Anterior cingulate cortex (tissue), 58 donors: ENCODE measurements around the gene COLEC12.
A peak's percentile ranks its signal among the peaks of the same experiment; 100 is the strongest.
"Not testable (repeated sequence)": the region's sequence is repeated elsewhere in the genome, so short reads cannot be mapped to it uniquely, and the experiment has no call there.

ENCODE experiments used
- DNase-seq, 58 donors: peaks; one replicate each; lab custom pipeline; 2025; lab: John Stamatoyannopoulos, UW

COLEC12 gene

DNA sequence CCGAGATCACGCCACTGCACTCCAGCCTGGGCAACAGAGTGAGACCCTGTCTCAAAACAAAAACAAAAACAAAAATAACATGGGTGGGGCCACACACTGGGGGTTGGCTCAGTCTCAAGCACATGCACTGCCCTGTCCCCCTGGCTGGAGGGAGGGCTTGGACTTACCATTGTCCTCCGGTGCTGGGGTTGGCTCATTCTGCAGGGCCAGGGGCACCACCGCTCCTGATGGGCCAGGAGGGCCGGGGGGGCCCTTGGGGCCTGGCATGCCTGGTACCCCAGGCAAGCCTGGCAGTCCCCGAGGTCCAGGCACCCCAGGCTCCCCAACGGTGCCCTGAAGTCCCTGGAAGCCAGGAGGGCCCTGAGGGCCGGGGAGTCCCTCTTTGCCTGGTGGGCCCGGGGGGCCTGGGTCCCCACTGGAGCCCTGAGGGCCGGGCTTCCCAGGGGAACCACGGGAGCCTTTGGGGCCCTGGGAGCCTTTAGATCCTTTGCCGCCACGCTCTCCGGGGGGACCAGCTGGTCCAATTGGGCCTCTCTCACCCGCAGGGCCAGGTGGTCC, 165.8 kb downstream of the COLEC12 start:
- DNase-seq = no peak

DNA sequence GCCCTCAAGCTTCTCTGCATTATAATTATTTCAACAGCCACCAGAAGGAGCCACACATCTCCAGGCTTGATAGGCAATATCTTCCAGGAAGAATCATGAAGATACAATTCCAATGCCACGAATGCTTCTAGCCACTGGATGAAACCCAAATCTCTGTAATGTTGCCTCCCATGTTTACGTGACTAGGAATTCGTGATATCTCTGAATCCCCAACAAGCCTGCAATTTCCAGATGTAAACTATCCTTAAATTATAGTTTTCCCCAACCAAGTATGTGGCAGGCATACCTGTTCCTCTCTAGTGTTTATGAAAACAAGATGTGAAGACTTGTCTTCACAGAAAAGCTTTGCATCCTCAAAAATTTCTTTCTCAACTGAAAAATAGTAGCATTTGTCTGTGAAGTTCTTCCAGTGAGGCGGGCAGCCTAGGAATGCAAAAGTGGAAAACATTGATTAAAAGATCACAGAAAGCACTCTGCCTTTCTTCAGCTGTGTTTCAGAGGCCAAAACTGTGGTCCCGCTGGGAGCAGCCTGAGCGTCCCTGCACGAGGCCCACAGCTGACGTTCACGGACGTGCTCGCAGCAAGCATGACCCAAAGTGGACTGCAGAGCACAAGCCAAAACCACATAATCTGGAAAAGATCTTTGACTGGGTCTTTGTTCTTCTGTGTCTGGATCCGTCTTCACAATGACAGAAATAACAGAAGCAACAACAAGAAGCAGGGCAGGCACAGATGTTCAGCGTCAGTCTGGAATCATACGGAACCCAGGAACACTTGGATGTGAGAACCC, 167.6 kb downstream of the COLEC12 start:
- peak in 7 of 58 donors; percentile 4 to 21 (median 8) for DNase-seq

DNA sequence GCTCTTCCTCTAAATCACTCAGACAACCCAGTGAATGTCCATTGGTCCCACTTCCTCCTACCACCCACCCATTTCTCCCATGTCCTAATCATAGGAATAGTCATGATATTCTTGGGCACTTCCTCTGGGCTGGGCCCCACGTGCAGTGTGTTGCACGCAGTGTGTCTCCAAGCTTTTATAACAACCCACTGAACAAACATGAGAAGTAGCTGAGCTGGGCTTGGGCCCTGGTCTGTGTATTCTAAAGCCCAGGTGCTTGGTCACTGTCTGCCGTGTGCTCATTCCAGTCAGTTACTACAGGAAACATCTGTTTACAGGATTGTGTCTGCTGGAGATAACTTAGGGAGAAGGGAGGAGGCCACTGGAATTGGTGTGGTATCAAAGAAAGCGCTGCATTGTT, 168.5 kb downstream of the COLEC12 start:
- DNase-seq = no peak

DNA sequence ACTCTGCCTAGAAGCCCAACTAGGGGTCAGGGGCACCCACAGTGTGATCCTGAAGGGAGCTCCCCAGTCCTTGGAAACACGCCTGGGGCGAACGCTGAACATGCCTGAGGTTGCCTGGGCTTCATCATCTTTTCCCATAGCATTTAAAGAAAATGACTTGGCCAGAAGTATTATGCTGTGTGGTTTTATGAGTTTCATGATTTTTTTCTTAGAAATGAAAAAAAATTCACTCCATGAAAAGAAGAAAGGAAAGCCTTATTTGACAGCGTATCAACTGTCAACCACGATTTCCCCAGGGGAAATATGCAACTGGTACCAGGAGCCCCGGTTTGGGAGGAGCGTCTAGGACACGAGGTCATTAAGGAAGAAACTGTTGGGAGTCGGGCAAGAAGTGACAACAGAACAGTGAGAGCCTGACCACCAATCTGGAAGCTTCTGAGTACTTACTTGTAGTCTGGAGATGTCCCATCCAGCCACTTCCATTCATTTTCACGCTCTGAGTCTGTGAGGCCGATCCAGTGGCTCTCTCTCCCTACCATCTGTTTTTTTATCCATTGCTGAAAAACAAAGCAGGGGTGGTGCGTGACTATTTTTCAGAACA, 169.2 kb downstream of the COLEC12 start:
- DNase-seq = peak in 10 of 58 donors; percentile 2 to 23 (median 7)

DNA sequence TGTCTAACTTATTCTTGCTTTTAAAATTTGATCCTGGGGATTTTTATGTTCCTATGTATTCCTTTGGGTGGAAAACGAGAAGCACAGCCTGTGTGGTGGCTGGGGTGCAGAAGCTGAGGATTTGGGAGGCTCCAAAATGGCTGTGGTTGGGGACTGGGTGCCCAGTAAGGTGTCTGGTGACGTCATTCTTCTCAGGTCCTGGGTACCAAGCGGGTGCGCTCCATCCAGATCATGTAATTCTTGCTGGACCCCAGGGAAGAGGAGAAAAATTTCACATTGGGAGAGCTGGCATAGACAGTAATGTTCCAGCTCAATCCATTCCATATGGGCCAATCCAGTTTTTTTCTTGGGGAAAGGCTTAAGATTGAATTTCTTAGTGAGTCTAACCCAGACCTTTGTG, 171.6 kb downstream of the COLEC12 start:
- no peak for DNase-seq

DNA sequence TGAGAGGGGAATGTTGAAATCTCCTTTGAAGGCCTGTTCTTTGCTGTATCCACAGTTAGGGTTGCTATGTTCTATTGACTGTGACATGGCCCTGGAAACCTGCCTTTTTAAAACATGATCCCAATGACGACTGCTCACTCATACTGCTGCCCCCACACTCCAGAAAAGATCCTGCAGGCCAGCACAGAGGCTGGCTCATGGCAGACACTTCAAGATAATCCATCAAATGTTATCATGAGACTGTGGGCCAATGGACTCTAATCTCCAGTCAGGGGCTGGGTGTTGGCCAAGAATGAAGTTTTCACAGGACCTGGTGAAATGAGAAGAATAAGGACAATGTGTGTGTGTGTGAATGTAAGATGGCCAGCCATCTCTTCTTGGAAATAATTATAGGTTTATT, 173.7 kb downstream of the COLEC12 start:
- no peak for DNase-seq

DNA sequence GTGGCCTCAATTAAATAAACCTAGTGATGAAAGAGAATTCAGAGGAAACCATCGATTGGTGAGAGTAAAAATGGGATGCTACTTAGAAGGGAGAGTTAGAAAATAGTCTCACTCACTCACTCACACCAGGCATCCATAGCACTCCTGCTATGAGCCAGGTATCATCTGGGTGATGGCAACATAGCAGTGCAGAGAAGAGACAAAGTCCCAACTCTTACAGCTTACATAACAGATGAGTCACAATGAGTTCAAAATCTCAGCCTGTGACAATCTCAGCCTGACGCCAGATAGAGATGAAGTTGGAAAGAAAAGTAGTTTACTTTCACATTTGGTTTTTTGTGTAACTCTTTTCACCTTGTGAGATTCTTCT, 177.3 kb downstream of the COLEC12 start:
- no peak for DNase-seq

DNA sequence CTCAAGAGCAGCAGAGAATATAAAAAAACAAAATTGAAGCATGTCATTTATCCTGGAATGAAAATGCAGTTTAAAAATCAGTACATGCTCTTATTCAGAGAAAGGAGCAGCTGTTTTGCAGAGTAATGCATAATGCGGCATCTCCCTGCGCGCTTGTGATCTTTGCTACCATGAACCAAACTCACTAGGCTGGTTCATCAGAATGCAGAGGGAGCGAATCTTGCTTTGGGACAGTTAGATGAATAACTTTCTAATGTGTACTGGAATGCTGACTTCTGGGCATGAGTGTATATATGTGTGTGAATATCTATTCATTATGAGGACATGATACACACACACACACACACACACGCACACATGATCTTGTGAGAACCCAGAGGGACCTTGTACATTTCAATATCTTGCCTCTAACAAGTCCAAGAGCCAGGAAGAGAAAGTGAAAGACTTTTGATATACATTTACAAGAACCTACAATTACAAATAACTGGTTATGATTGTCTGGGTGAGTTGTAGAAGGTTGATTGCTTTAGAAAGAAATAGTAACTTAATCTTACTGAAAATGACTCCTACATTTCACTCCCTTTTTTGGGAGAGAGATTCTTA, 178.5 kb downstream of the COLEC12 start:
- no peak for DNase-seq

DNA sequence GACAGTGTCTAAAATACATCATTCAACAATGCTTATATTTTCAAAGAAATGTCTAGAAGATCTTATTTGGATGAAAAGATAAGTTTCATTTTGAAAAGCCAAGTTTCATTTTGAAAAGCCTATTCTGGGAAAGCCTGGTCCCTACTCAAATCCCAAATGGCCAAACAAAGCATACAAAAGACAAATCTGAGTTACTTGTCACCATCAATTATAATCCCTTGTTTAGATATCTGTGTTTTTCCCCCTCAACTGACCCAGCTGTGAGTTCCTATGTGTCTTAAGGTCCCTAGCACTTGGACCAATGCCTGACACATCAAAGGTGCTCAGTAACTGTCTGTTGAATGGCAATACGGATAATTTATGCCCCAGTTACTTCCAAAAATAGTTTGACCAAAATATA, 180.3 kb downstream of the COLEC12 start:
- DNase-seq = no peak

DNA sequence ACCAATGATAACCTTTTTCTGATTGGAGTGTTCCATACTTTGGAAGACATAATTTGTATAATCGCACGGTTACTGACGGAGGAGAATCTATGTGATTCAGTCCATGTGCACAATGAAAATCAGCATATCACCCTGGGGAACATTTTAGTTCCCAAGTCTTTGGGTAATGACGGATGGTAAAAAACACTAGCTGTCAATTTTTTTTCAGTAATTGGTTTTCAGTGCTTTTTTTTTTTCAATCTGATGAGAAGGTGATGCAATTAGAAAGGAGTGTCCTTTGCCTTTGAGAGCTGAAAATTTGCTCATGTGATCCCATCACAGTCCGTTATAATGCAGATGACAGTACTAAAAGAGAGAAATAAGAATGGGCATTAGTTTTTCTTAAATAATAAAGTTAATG, 180.8 kb downstream of the COLEC12 start:
- DNase-seq = no peak

DNA sequence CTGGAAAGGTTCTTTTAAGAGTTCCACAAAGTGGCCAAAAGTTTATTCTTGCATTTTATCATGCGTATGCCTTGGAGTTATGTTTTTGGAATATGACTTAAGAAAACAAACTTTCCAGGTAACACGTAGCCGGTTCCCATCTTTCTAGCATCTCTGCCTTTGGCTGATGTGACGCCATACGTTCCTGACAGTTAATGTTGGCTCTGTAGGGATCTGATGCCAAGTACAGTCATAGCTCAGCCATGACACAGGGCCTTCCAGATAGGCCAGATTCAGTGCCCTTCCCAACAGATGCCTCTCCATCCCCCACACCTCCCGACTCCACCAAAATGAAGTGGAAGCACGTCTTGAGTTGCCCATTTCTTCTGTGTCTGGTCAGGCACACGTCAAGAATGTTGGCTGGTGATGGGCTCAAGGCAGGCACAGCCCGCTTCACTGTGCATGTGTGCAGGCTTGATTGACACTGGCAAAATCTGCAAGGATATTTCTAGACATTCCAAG, 181.7 kb downstream of the COLEC12 start:
- DNase-seq = no peak

DNA sequence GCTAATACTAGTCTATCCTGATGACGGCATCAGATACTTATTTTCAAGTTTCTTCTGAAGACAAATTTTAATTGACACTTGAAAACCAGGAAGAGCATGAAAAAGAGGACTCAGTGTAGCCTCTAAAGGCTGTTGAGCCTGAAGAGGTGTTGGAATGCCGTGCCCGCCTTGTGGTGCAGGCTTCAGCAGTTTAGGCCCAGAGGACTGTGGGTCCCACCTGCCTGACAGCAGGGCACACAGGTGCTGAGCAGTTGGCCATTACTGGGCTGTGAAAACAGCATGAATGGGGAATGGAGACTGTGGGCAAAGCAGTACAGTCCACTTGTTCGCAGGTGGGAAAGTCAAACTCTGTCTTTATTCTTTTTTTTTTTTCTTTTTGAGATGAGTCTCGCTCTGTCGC, 182.9 kb downstream of the COLEC12 start:
- DNase-seq = no peak

DNA sequence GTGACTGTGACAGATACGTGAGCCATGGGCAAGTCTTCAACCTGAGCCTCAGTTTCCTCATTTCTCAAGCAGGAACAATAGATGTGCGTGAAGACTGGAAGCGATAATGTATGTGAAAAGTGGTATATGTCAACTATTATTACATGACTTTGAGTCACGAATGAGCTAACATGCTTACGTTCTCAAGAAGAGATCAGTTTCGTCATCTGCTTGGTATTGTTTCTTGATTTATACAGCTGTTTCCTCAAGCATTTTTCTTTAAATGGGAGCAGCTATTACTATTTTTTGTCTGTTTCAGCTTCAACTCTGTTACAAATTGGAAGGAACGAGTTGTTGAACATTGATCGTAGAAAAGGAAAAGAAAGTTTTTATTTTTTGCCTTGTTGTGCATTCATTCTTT, 184.1 kb downstream of the COLEC12 start:
- no peak for DNase-seq

DNA sequence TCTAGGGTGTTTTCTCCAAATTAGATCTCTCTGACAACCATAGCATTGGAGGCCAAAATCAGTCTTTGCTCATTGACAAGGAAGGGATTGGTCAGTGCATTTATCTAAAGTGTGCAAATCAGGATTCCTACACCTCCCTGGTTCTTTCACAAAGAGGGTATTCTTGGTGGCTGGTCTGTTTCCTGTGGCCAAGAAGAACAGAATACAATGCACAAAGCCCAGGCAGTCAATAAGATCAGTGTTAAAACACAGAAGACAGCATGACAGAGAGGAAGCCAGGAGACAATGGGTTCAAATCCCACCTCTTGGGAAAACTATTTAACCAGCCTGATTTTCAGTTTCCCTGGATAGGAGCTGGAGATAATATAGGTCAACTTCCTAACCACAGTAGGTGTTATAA, 186.6 kb downstream of the COLEC12 start:
- DNase-seq = no peak

DNA sequence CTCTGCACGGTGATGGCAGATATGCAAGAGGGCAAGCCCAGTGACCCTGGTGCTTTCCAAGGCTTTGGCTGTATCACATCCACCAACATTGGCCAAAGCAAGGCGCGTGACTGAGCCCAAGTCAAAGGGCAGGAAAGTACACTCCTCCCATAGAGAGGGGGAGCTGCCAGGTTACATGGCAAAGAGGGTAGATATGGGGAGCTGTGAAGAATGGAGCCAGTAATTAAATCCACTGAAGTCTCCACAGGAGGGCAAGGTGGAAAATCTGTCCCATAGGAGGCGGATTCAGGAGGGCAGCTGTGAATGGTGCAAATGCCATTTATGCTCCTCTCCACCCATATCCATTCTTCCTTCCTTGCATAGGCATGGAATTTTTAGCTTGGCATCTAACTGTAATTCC, 188.1 kb downstream of the COLEC12 start:
- DNase-seq = no peak

DNA sequence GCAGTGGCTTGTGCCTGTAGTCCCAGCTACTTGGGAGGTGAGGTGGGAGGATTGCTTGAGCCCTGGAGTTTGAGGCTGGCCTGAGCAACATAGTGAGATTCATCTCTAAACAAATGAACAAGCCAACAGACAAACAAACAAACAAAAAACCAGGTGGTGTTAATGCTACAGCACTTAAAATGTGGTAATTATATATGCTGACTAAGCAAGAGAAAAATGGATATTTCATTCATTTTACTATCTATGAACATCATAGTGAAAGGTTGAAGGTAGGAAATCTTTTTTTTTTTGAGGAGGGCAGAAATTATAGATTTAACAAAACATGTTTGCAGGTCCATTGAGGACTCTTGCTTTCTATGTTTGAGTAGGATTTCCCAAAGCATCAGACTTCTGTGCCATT, 190.5 kb downstream of the COLEC12 start:
- DNase-seq = no peak

DNA sequence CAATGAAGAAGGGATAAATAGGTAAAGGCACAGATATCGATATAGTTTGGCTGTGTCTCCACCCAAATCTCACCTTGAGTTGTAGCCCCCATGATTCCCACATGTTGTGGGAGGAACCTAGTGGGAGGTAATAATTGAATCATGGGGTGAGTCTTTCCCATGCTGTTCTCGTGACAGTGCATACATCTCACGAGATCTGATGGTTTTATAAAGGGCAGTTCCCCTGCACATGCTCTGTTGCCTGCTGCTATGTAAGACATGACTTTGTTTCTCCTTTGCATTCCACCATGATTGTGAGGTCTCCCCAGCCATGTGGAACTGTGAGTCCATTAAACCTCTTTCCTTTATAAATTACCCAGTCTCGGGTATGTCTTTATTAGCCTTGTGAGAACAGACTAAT, 192.4 kb downstream of the COLEC12 start:
- DNase-seq = not testable (repeated sequence)

DNA sequence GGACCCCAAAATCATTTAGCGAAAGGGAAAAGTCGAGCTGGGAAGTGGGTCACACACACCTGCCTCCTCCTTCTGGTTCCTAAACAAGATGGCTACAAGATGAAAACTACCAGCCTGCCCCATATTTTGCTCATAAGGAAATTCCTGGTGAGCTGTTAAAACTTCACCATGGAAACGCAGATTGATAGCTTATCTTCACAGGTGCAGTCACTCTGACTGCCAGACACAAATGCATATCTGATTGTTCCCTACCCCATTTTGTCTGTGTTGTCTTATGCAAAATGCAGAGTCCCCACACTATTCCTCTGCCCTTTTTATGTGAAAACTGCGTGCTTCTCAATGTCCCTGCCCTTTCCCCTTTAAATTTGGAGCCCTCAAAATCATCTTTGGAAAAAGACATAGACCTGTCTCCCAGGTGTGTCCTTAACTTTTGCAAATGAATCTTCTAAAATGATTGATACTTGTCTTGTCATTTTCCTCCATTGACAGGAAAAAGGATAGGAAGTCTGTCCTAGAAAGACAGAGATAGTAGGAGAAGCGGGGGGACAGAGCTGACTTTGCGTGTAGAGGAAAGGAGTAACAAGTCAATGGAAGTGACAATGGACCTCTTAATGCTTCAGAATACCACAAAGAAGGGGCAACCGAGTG, 193.8 kb downstream of the COLEC12 start:
- no peak for DNase-seq

DNA sequence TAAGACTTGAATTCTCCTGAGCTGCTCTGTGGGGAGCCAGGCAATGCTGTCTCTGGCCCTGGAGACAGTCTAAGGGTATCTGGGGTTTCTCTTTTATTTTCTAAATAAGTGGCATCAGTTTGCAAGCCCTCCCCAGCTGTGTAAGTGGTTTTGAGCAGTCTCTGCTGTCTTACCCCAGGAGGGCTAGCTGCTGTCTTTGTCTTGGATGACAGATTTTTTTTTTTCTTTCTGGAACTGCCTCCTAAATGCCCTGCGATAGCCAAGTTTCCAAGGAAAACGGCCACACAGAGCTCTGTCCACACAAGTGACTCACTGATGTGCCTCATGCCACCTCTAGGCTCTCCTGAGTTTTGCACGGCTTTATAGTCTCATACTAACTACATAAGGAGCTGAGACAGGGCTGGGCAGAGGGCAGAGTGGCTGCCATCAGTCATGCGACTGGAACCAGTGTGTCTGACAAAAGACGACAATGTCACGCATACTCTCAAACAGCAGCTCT, 195.4 kb downstream of the COLEC12 start:
- DNase-seq = peak in 1 of 58 donors; percentile 26

DNA sequence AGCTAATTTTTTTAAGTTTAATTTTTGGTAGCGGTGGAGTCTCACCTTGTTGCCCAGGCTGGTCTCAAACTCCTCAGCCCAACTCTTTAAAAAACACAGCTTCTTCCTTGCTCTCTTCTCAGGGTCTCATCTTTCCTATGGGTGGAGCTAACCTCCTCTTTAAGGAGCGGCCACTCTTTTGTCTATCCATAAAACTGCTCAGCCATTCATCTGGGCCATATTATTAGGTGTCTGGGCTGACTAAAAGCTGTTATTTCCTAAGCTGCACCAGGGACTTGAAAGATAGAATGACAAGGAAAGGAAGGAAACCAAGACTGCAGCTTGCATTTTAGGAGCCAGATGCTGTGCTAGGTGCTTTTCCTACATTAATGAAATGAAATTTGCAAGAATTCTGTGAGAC, 196.9 kb downstream of the COLEC12 start:
- DNase-seq = no peak

DNA sequence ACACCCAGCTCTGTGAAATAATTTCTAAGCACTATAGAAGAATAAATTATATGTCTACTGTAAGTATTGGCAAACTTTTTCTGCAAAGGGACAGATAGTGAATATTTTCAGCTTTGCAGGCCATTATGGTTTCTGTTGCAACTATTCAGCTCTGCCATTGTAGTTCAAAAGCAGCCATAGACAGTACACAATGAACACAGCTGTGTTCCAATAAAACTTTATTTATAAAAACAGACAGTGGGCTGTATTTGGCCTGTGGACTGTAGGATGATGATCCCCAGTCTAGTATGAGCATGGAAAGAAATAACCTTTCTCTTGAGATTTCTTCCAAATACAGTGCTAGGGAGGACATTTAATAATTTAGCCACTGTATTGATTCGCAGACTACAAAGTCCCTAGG, 197.5 kb downstream of the COLEC12 start:
- DNase-seq = no peak
